Mucosa of descending colon (tissue), 3 donors: ENCODE data around the gene RPS8. TPM values are rescaled to one million over a fixed set of nuclear protein-coding genes. Genes with fewer than 3 reads are reported as not detected.
"Not testable (repeated sequence)": the region's sequence is repeated elsewhere in the genome, so short reads cannot be mapped to it uniquely, and the experiment has no call there.

Source experiments
- ATAC-seq: fragments of 200-7000 bp; cut with Tn5 transposase; one replicate; pipeline ENCODE4 v1.9.1; 2020; ENCODE audit warnings: mild to moderate bottlenecking, moderate library complexity
- DNase-seq, 3 donors: peaks; one replicate each; pipeline ENCODE4 v3.0.0-alpha.2; 2020
- H3K36me3 ChIP-seq: fragments of 200-600 bp; one replicate; pipeline ENCODE4 v1.8.0; 2021; ENCODE audit warnings: low read depth, mild to moderate bottlenecking
- H3K4me1 ChIP-seq: fragments of 200-600 bp; one replicate; pipeline ENCODE4 v1.8.0; 2021; ENCODE audit warnings: low read depth, mild to moderate bottlenecking
- H3K4me3 ChIP-seq: fragments of 200-600 bp; one replicate; pipeline ENCODE4 v1.8.0; 2021; ENCODE audit warnings: mild to moderate bottlenecking
- H3K9me3 ChIP-seq: fragments of 200-600 bp; one replicate; pipeline ENCODE4 v1.8.0; 2021; ENCODE audit warnings: mild to moderate bottlenecking
- CTCF ChIP-seq: fragments of 200-600 bp; IDR thresholded peaks from one replicate; pipeline ENCODE4 v1.8.0; 2022; ENCODE audit warnings: antibody characterized with exemption, mild to moderate bottlenecking
- intact Hi-C, 2 donors: fragments of 100-400 bp; cut with DNase I in 1 of 2; cut with micrococcal nuclease in 1 of 2; formaldehyde crosslinking; loops; one replicate each; pipeline versions ENCODE4 v1.11.0 to v1.11.1; 2022; cut with DNase I, micrococcal nuclease
- total RNA-seq, 3 donors: library from RNA; stranded (reverse); fragmentation: NEBNext Ultra II Directional in 2 of 3; extraction: Animal tissue kit (Norgen Biotek cat#: 25700) in 2 of 3; gene quantifications; one replicate each; pipeline versions ENCODE4 v1.2.1 to v1.2.4, GENCODE V29; 2021 to 2023
- donor health status: DM: no; HTN: no; CAD: no; lungs with moderate emphysema.
- donor health status: DM: no; HTN: no; CAD: no.
- donor health status: DM: no; HTN: yes; CAD: no.

Gene RPS8
- total RNA-seq, 3 donors from 2014 or later, result 1,308 to 1,364 (median 1,337) TPM

DNA sequence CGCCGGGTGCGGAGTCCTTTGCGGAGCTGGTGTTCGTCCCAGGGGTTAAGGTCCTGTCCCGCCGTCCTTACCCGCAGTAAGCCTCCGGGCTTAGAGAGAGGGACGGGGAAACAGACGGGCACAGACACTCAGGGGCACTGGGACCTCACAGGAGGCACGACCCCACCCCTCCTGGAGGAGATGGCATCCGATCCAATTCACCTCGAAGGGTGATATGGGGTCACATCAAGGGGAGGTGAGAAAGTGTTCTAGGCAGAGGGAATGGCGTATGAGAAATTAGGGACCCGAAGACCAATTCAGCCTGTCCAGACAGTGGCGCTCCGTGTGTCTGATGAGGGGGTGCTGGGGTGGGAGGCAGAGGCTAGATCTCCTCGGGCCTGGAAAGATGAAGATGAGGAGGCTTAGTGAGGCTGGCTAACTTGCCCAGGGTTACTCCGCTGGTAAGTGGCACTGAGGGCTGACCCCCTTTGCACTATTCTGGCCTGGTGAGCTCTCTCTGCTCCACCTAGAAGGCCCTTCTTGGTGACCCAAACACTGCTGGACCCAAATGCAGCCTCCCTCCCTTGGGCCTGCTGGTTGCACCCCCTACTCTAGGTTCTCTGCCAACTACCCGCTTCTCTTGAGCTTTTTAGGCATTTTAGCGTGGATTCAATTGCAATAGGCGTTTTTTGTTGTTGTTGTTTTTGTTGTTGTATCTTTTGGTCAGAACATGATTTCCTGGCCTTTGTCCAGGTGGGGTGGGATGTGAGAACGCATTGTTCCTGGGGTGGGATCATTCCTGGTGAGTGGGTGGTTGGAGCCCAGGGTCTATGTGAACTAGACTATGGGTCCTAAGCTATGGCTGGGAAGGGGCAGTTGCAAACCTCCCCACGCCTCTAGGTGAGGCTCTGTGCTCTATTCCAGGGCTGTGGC, 45.2 kb downstream of the RPS8 start:
- DNase-seq, result peak in 1 of 3 donors; percentile 32
- intact Hi-C loops, result no loop called here
- no peak for TF ChIP-seq CTCF
- no peaks in the 10 kb centered on the region for H3K9me3 ChIP-seq
- H3K36me3 ChIP-seq, result no peaks in the 10 kb centered on the region
- peaks cover 5% of the 10 kb centered on the region for H3K4me1 ChIP-seq
- H3K4me3 ChIP-seq, result peak overlapping the region; percentile 4
- ATAC-seq, result peak; percentile 11

DNA sequence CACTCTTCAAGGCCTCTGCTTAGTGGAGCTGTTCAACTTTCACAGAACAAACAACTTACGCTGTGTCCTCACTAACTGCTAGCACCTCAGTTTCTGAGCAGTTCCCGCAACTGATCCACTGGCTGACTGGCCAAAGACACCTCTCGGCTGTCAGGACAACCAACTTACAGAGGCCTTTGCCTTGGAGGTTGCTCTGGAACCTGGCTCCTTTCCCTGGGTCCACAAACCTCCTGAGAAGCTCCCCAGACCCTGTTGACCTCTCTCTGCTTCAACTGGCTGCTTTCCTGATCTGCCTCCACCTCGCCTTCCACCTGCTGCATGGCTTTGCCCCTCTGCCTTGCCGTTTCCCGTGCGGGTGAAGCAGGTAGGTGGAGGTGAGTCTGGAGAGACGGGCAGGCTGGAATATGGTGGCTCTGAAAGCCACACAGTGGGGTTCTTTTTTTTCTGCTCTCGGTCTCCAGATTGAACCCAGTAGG, 45.9 kb downstream of the RPS8 start:
- Histone ChIP-seq H3K9me3 (no peaks in the 10 kb centered on the region), H3K36me3 (no peaks in the 10 kb centered on the region), H3K4me1 (peaks cover 5% of the 10 kb centered on the region), H3K4me3 (no peak overlapping the region)
- intact Hi-C loops, result no loop called here
- ATAC-seq (no peak), DNase-seq (peak in 1 of 3 donors; percentile 45)
- no peak for TF ChIP-seq CTCF

DNA sequence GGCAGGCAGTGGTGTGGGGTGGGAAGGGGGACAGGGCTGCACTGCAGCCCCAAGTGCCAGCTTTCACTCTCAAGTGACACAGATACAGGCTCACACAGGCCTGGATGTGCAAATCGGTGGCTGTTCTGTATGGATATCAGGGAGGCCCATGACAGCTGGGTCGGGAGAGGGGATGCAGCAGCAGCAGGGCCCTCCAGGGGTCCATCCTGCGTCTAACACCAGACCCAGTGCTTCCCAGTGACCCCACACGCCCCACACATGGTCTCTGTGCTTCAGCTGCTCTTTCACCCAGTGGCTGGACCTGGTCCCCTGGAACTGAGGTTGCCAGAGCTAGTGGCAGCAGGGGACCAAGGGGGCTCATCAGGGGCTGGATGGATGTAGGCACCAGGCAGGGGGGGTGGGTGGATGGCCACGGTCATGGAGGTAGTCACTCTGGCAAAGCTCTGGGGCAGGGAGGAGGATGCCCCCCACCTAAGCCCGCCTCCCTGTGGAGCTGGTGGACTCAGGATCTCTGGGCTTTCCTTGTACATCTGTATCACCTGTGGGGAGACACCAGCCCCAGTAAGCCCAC, 46.9 kb downstream of the RPS8 start:
- ATAC-seq (no peak), DNase-seq (peak in 1 of 3 donors; percentile 50)
- TF ChIP-seq CTCF, result no peak
- intact Hi-C loops, result no loop called here
- Histone ChIP-seq H3K36me3 (no peaks in the 10 kb centered on the region), H3K9me3 (no peaks in the 10 kb centered on the region), H3K4me1 (peaks cover 5% of the 10 kb centered on the region), H3K4me3 (no peak overlapping the region)

- Histone ChIP-seq H3K36me3 (no peaks in the 10 kb centered on the region), H3K4me3 (no peak overlapping the region), H3K9me3 (no peaks in the 10 kb centered on the region), H3K4me1 (peaks cover 5% of the 10 kb centered on the region)
- ATAC-seq, result no peak
- no peak for TF ChIP-seq CTCF
- DNase-seq, result peak in 2 of 3 donors; percentile 12 to 52
- intact Hi-C loops, result no loop called here
Measured at GRCh38 chr1:44822981-44823451, 47.7 kb downstream of the RPS8 start.

- H3K9me3 ChIP-seq, H3K36me3 ChIP-seq, ATAC-seq, H3K4me1 ChIP-seq, intact Hi-C loops, H3K4me3 ChIP-seq: not testable (repeated sequence)
- peak in 1 of 3 donors; percentile 5 for DNase-seq
Measured at GRCh38 chr1:44824392-44824791, 49.1 kb downstream of the RPS8 start.
